HepG2 (cell line): Measurements from ENCODE around the gene LECT2. TPM values are rescaled to one million over a fixed set of nuclear protein-coding genes. Genes with fewer than 3 reads are reported as not detected.

Experiments used
- HNF4G ChIP-seq, 2 experiments: sonication (generic) in 1 of 2; formaldehyde crosslinking in 1 of 2; IDR thresholded peaks; 2 replicates each; pipeline versions ENCODE4 v1.4.0 to v1.6.1; 2011 to 2020; ENCODE audit warnings: borderline replicate concordance in 2 of 2, low read depth in 2 of 2, mild to moderate bottlenecking in 2 of 2, low read length in 1 of 2, missing genetic modification reagents in 1 of 2, moderate library complexity in 1 of 2
- KMT2A ChIP-seq: sonication (generic); formaldehyde crosslinking; IDR thresholded peaks from 2 replicates; pipeline ENCODE4 v1.4.0; 2020; ENCODE audit warnings: missing genetic modification reagents
- LCORL ChIP-seq, 2 experiments: fragments of 450-650 bp in 1 of 2; sonication (generic) in 1 of 2; formaldehyde crosslinking in 1 of 2; IDR thresholded peaks; 2 replicates each; pipeline versions ENCODE4 v1.5.0 to v1.6.1; 2017 to 2020; ENCODE audit warnings: antibody characterized with exemption in 1 of 2, missing genetic modification reagents in 1 of 2
- MED1 ChIP-seq: sonication (generic); formaldehyde crosslinking; IDR thresholded peaks from 2 replicates; pipeline ENCODE4 v1.4.0; 2020; ENCODE audit warnings: missing genetic modification reagents
- SAP130 ChIP-seq: IDR thresholded peaks from 2 replicates; pipeline ENCODE4 v1.6.1; 2016; ENCODE audit warnings: low read depth
- SMAD3 ChIP-seq: sonication (generic); formaldehyde crosslinking; IDR thresholded peaks from 2 replicates; pipeline ENCODE4 v1.4.0; 2020; ENCODE audit warnings: missing genetic modification reagents
- SOX5 ChIP-seq: IDR thresholded peaks from 2 replicates; pipeline ENCODE4 v1.6.1; 2016; ENCODE audit warnings: borderline replicate concordance
- ZMYM4 ChIP-seq: sonication (generic); formaldehyde crosslinking; IDR thresholded peaks from 2 replicates; pipeline ENCODE4 v1.8.1; 2023; ENCODE audit warnings: mild to moderate bottlenecking, missing genetic modification reagents
- polyA plus RNA-seq, 8 experiments: library from polyadenylated mRNA; depleted of rRNA in 3 of 8; stranded (reverse) in 7 of 8; unstranded in 1 of 8; fragments of >200 nt; fragmentation: Illumina TruSeq in 4 of 8; extraction: Trizol in 4 of 8; gene quantifications; 2 replicates each; pipeline versions ENCODE4 v1.2.1 to v1.2.3, GENCODE V29; 2011 to 2016; ENCODE audit warnings: low read depth in 4 of 8, missing spikeins in 1 of 8, mixed read lengths in 1 of 8; ENCODE audit not compliant: insufficient read depth in 1 of 8
- total RNA-seq, 5 experiments: library from RNA; depleted of rRNA; stranded (reverse); fragments of >200 nt; fragmentation: Illumina TruSeq; extraction: Trizol; gene quantifications; 2 replicates each; pipeline ENCODE4 v1.2.3, GENCODE V29; 2016; ENCODE audit warnings: low read depth in 1 of 5
- TF ChIP-seq, protein P1 (sequence below), 2 experiments: sonication (generic) in 1 of 2; formaldehyde crosslinking in 1 of 2; IDR thresholded peaks; 2 replicates each; pipeline versions ENCODE4 v1.6.1 to v1.9.0; 2014 to 2022; ENCODE audit warnings: antibody characterized with exemption in 1 of 2, borderline replicate concordance in 1 of 2, inconsistent platforms in 1 of 2, low read depth in 1 of 2, missing genetic modification reagents in 1 of 2
- TF ChIP-seq, protein P2 (sequence below): IDR thresholded peaks from 2 replicates; pipeline ENCODE4 v1.6.1; 2018; ENCODE audit warnings: missing genetic modification reagents
- TF ChIP-seq, protein P3 (sequence below): sonication (generic); formaldehyde crosslinking; IDR thresholded peaks from 2 replicates; pipeline ENCODE4 v1.5.1; 2020; ENCODE audit warnings: missing genetic modification reagents, mild to moderate bottlenecking, borderline replicate concordance
- TF ChIP-seq, protein P4 (sequence below): IDR thresholded peaks from 2 replicates; pipeline ENCODE4 v1.6.1; 2016; ENCODE audit warnings: low read depth

The LECT2 gene
- total and polyA plus RNA-seq, 2 of the 13 experiments (the other 11 are each of a cell fraction or from before 2014, with no cell fraction given) = not detected

DNA sequence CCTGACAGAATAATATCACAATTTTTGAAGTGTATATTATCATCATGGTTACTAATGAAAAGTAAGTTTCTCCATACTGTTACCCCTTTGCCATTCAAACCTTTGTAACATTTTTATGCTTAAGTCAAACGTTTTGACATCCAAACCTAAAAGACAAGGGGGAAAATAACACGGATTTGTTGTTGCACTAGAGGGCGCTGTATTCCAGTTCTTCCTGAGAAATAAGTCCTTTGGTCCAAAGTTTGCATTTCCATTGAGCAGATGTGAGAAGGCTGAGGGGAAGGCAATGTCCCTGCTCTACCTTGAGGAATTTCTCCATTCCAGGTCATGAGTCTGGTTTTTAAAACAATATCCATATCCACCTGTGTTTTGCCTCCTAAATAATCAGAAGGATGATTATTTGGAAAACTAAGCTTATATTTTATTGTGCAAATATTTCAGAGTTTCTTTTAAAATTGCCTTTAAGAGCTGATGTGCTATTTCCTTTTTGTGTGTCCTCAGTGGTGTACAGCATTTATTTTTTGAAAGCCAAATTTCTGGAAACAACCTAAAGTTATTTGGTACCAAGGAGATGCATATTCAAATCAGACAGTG is 9.7 kb downstream of the LECT2 start (continued):
- TF ChIP-seq, protein P1, sequence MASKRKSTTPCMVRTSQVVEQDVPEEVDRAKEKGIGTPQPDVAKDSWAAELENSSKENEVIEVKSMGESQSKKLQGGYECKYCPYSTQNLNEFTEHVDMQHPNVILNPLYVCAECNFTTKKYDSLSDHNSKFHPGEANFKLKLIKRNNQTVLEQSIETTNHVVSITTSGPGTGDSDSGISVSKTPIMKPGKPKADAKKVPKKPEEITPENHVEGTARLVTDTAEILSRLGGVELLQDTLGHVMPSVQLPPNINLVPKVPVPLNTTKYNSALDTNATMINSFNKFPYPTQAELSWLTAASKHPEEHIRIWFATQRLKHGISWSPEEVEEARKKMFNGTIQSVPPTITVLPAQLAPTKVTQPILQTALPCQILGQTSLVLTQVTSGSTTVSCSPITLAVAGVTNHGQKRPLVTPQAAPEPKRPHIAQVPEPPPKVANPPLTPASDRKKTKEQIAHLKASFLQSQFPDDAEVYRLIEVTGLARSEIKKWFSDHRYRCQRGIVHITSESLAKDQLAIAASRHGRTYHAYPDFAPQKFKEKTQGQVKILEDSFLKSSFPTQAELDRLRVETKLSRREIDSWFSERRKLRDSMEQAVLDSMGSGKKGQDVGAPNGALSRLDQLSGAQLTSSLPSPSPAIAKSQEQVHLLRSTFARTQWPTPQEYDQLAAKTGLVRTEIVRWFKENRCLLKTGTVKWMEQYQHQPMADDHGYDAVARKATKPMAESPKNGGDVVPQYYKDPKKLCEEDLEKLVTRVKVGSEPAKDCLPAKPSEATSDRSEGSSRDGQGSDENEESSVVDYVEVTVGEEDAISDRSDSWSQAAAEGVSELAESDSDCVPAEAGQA (IDR thresholded peaks at IDR 0.05; ENCODE audit: low read depth) = no peak
- TF ChIP-seq, protein P1 (CRISPR knock-in tag; IDR thresholded peaks at IDR 0.05; ENCODE audit: borderline replicate concordance) = no peak
- no peak for TF ChIP-seq LCORL (IDR thresholded peaks at IDR 0.05)
- TF ChIP-seq LCORL (CRISPR knock-in tag; IDR thresholded peaks at IDR 0.05) = peak; percentile 25; the same call in 1 of the 2 replicates
- peak; percentile 38; the same call in 1 of the 2 replicates for TF ChIP-seq SAP130 (CRISPR knock-in tag)
- TF ChIP-seq, protein P2, sequence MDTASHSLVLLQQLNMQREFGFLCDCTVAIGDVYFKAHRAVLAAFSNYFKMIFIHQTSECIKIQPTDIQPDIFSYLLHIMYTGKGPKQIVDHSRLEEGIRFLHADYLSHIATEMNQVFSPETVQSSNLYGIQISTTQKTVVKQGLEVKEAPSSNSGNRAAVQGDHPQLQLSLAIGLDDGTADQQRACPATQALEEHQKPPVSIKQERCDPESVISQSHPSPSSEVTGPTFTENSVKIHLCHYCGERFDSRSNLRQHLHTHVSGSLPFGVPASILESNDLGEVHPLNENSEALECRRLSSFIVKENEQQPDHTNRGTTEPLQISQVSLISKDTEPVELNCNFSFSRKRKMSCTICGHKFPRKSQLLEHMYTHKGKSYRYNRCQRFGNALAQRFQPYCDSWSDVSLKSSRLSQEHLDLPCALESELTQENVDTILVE (CRISPR knock-in tag) = peak; percentile 66; the same call in 1 of the 2 replicates
- TF ChIP-seq SOX5 (CRISPR knock-in tag) = peak; percentile 17; the same call in 1 of the 2 replicates
- peak; percentile 41; the same call in 1 of the 2 replicates for TF ChIP-seq ZMYM4
- TF ChIP-seq SMAD3 (CRISPR knock-in tag) = 0 out of 2 replicates have a peak, but pooled peaks have one; percentile 50
- TF ChIP-seq, protein P3, sequence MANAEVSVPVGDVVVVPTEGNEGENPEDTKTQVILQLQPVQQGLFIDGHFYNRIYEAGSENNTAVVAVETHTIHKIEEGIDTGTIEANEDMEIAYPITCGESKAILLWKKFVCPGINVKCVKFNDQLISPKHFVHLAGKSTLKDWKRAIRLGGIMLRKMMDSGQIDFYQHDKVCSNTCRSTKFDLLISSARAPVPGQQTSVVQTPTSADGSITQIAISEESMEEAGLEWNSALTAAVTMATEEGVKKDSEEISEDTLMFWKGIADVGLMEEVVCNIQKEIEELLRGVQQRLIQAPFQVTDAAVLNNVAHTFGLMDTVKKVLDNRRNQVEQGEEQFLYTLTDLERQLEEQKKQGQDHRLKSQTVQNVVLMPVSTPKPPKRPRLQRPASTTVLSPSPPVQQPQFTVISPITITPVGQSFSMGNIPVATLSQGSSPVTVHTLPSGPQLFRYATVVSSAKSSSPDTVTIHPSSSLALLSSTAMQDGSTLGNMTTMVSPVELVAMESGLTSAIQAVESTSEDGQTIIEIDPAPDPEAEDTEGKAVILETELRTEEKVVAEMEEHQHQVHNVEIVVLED (CRISPR knock-in tag) = no peak
- TF ChIP-seq, protein P4, sequence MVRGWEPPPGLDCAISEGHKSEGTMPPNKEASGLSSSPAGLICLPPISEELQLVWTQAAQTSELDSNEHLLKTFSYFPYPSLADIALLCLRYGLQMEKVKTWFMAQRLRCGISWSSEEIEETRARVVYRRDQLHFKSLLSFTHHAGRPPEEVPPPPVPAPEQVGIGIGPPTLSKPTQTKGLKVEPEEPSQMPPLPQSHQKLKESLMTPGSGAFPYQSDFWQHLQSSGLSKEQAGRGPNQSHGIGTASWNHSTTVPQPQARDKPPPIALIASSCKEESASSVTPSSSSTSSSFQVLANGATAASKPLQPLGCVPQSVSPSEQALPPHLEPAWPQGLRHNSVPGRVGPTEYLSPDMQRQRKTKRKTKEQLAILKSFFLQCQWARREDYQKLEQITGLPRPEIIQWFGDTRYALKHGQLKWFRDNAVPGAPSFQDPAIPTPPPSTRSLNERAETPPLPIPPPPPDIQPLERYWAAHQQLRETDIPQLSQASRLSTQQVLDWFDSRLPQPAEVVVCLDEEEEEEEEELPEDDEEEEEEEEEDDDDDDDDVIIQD (CRISPR knock-in tag) = peak; percentile 53; the same call in 1 of the 2 replicates
- TF ChIP-seq MED1 (CRISPR knock-in tag) = 0 out of 2 replicates have a peak, but pooled peaks have one; percentile 35
- peak; percentile 72; the same call in 1 of the 2 replicates for TF ChIP-seq HNF4G (IDR thresholded peaks at IDR 0.05; ENCODE audit: borderline replicate concordance, low read depth, low read length)
- TF ChIP-seq HNF4G (CRISPR knock-in tag; IDR thresholded peaks at IDR 0.05; ENCODE audit: borderline replicate concordance, low read depth) = peak; percentile 42; the same call in 1 of the 2 replicates
- TF ChIP-seq KMT2A = no peak
- TF ChIP-seq, all 625 proteins: peak for 40
